Cerebellar nuclear complex (tissue), 1 donor: ENCODE results near the gene RASSF10.

Experiments used
- DNase-seq, 2 experiments: peaks; one replicate each; lab custom pipeline; 2025; lab: John Stamatoyannopoulos, UW

Gene RASSF10

GRCh38 chr11:13008625-13009475 lies at the start of gene RASSF10:
TSS of gene RASSF10 (plus strand) at chr11:13009316. CDS start at chr11:13009577, 261 bp downstream.
- no peak for DNase-seq

GRCh38 chr11:12961615-12962014 lies 47.5 kb upstream of the RASSF10 start:
- DNase-seq: no peak

- no peak for DNase-seq
Measured at GRCh38 chr11:12962306-12962705, 46.8 kb upstream of the RASSF10 start.

GRCh38 chr11:12963051-12963450 lies 46.1 kb upstream of the RASSF10 start:
- no peak for DNase-seq

GRCh38 chr11:12963792-12964536 lies 45.2 kb upstream of the RASSF10 start:
- DNase-seq: peak in 1 of 2 experiments; percentile 0

- DNase-seq: no peak
Measured at GRCh38 chr11:12964650-12965049, 44.5 kb upstream of the RASSF10 start.

- DNase-seq: no peak
Measured at GRCh38 chr11:12966002-12966401, 43.1 kb upstream of the RASSF10 start.

- DNase-seq: no peak
Measured at GRCh38 chr11:12968101-12968500, 41.0 kb upstream of the RASSF10 start.

- no peak for DNase-seq
Measured at GRCh38 chr11:12968826-12969225, 40.3 kb upstream of the RASSF10 start.

GRCh38 chr11:12971955-12972354 lies 37.2 kb upstream of the RASSF10 start:
- no peak for DNase-seq

GRCh38 chr11:12973528-12974181 lies 35.5 kb upstream of the RASSF10 start:
- DNase-seq: no peak

GRCh38 chr11:12975195-12975594 lies 33.9 kb upstream of the RASSF10 start:
- DNase-seq: no peak

- no peak for DNase-seq
Measured at GRCh38 chr11:12979928-12980689, 29.0 kb upstream of the RASSF10 start.

GRCh38 chr11:12981676-12982522 lies 27.2 kb upstream of the RASSF10 start:
- DNase-seq: no peak

- no peak for DNase-seq
Measured at GRCh38 chr11:12983336-12983735, 25.8 kb upstream of the RASSF10 start.

GRCh38 chr11:12986194-12986898 lies 22.8 kb upstream of the RASSF10 start:
- no peak for DNase-seq

- DNase-seq: no peak
Measured at GRCh38 chr11:12989428-12990161, 19.5 kb upstream of the RASSF10 start.

GRCh38 chr11:12990162-12990480 lies 19.0 kb upstream of the RASSF10 start:
- no peak for DNase-seq

GRCh38 chr11:12991426-12991825 lies 17.7 kb upstream of the RASSF10 start:
- no peak for DNase-seq

GRCh38 chr11:12993626-12994025 lies 15.5 kb upstream of the RASSF10 start:
- DNase-seq: no peak
